ENCODE data around the gene KCNA1.

DNA sequence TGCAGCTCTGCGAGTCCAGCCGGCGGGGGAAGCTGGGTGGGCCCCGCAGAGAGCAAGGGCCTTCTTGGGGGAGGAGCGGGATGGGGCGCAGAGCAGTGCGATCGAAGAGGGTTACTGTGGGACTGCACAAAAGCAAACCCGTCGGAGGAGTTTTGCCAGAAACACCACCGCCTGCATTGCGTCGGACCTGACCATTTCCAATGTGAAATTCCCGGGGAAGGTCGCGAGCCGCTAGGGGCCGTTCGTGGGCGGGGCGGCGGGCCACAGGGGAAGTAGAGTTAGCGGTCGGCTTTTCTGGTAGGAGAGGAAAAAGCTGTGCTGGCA lies 333 bp upstream of the KCNA1 start:
- TF ChIP-seq, protein P1, sequence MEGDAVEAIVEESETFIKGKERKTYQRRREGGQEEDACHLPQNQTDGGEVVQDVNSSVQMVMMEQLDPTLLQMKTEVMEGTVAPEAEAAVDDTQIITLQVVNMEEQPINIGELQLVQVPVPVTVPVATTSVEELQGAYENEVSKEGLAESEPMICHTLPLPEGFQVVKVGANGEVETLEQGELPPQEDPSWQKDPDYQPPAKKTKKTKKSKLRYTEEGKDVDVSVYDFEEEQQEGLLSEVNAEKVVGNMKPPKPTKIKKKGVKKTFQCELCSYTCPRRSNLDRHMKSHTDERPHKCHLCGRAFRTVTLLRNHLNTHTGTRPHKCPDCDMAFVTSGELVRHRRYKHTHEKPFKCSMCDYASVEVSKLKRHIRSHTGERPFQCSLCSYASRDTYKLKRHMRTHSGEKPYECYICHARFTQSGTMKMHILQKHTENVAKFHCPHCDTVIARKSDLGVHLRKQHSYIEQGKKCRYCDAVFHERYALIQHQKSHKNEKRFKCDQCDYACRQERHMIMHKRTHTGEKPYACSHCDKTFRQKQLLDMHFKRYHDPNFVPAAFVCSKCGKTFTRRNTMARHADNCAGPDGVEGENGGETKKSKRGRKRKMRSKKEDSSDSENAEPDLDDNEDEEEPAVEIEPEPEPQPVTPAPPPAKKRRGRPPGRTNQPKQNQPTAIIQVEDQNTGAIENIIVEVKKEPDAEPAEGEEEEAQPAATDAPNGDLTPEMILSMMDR (IDR thresholded peaks at IDR 0.05; ENCODE audit: low read length) = no peak
- TF ChIP-seq EZH2phosphoT487 (IDR thresholded peaks at IDR 0.05; ENCODE audit: low read length) = no peak
